Adrenal gland (tissue), 12 donors: Measurements from ENCODE around the gene LRRC73. TPM values are rescaled to one million over a fixed set of nuclear protein-coding genes. Genes with fewer than 3 reads are reported as not detected.

Experiments
- DNase-seq, 7 donors: peaks; one replicate each; pipeline ENCODE4 v3.0.0-alpha.2; 2019 to 2020
- H3K27ac ChIP-seq, 5 donors: fragments of 200-600 bp; sonication (generic) in 4 of 5; 1 replicate in 3 of 5; 2 replicates in 2 of 5; pipeline versions ENCODE4 v1.5.1 to v1.8.0; 2016 to 2020; ENCODE audit warnings: mild to moderate bottlenecking in 1 of 5
- H3K27me3 ChIP-seq: fragments of 200-600 bp; 2 replicates; pipeline ENCODE4 v1.8.0; 2021
- H3K36me3 ChIP-seq, 2 donors: fragments of 200-600 bp; replicated peaks in 1 of 2; 1 replicate in 1 of 2; 2 replicates in 1 of 2; pipeline versions ENCODE4 v1.5.1 to v1.8.0; 2018 to 2022
- H3K4me1 ChIP-seq, 2 donors: fragments of 200-600 bp; replicated peaks in 1 of 2; 1 replicate in 1 of 2; 2 replicates in 1 of 2; pipeline versions ENCODE4 v1.5.1 to v1.8.0; 2018 to 2021
- H3K4me3 ChIP-seq, 4 donors: fragments of 200-600 bp; sonication (generic) in 3 of 4; one replicate each; pipeline ENCODE4 v1.5.1; 2016 to 2018
- H3K9me3 ChIP-seq, 3 donors: fragments of 200-600 bp; sonication (generic) in 1 of 3; replicated peaks in 1 of 3; 1 replicate in 2 of 3; 2 replicates in 1 of 3; pipeline versions ENCODE4 v1.5.1 to v1.8.0; 2016 to 2021
- POLR2A ChIP-seq, 2 donors: fragments of 450-650 bp; IDR thresholded peaks; one replicate each; pipeline ENCODE4 v1.6.1; 2017; ENCODE audit warnings: antibody characterized with exemption in 2 of 2, mild to moderate bottlenecking in 2 of 2, moderate library complexity in 1 of 2
- WGBS, 4 donors: extraction: QIAGEN DNeasy Blood & Tissue Kit in 2 of 4; methylation state at CpG; one replicate each; pipeline versions ENCODE4 v1.1.5 to v1.1.7; 2013 to 2017; 5-methylcytosine and 5-hydroxymethylcytosine counted together
- intact Hi-C, 2 donors: fragments of 100-400 bp; cut with DNase I; formaldehyde crosslinking; loops; one replicate each; pipeline versions ENCODE4 v1.14.1 to v1.15.0; 2022 to 2023
- polyA plus RNA-seq, 3 donors: library from polyadenylated mRNA; stranded (reverse); fragments of 200-250 nt in 2 of 3; fragments of 350-450 nt in 1 of 3; fragmentation: Illumina TruSeq in 1 of 3; extraction: RNeasy Lipid Tissue Mini Kit (QIAGEN cat#74804) in 1 of 3; gene quantifications; one replicate each; pipeline ENCODE4 v1.2.3, GENCODE V29; 2013 to 2014
- total RNA-seq, 9 donors: library from RNA; depleted of rRNA in 4 of 9; stranded (reverse); fragments of >200 nt in 4 of 9; fragments of 120-200 nt in 1 of 9; fragmentation: NEBNext Ultra II Directional in 1 of 9; extraction: Animal tissue kit (Norgen Biotek cat#: 25700) in 1 of 9; gene quantifications; one replicate each; pipeline versions ENCODE4 v1.1.0 to v1.2.4, GENCODE V29; 2013 to 2023
- TF ChIP-seq, protein P1 (sequence below), 6 experiments: fragments of 450-650 bp in 4 of 6; fragments of 200-600 bp in 2 of 6; sonication (generic) in 1 of 6; IDR thresholded peaks; 1 replicate in 5 of 6; 2 replicates in 1 of 6; pipeline versions ENCODE4 v1.5.1 to v1.8.0; 2016 to 2021; ENCODE audit warnings: antibody characterized with exemption in 6 of 6, mild to moderate bottlenecking in 2 of 6, moderate library complexity in 1 of 6
- donor health status: healthy with polysubstance abuse.
- donor health status: Bipolar disorder and iron deficiency.
- donor health status: DM: yes; HTN: yes; CAD: no.
- donor health status: DM: no; HTN: no; CAD: no.
- donor health status: DM: no; HTN: no; CAD: no.
- donor health status: DM: yes; HTN: yes; CAD: no.

Gene LRRC73
- total and polyA plus RNA-seq, 12 donors = 1.4 to 15.0 (median 4.1) TPM

DNA sequence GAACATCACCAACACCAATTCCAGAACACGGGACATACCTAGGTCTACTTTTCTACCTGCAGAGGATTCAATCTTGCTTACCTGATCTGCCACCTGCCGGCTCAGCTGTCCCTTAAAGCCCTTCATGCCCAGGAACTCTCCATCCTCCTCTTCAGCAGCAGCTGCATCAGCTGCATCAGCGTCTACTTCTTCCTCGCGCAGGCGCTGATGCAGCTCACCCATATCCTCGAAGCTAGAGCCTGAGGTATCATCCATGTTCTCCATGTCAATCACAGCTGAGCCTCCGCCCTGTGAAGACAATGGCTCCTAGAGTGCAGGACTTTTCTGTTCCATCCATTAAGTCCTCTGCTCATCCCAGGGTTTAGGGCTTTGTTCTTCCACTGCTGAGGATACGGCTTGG is 5.7 kb upstream of the LRRC73 start:
- WGBS, 4 donors = 52 to 69% (median 63%) methylated on average over 9 of the region's 9 CpGs
- Histone ChIP-seq H3K36me3 (peaks cover 0 to 58% of the 10 kb centered on the region in 2 donors), H3K9me3 (no peaks in the 10 kb centered on the region), H3K4me1 (peaks cover 18 to 35% of the 10 kb centered on the region in 2 donors), H3K27me3 (no peaks in the 10 kb centered on the region), H3K27ac (peak overlapping the region in 2 of 5 donors; percentile 77 to 85), H3K4me3 (peak overlapping the region; percentile 38 to 82 (median 61))
- DNase-seq = no peak
- intact Hi-C loops = no loop called here
- TF ChIP-seq, protein P1, sequence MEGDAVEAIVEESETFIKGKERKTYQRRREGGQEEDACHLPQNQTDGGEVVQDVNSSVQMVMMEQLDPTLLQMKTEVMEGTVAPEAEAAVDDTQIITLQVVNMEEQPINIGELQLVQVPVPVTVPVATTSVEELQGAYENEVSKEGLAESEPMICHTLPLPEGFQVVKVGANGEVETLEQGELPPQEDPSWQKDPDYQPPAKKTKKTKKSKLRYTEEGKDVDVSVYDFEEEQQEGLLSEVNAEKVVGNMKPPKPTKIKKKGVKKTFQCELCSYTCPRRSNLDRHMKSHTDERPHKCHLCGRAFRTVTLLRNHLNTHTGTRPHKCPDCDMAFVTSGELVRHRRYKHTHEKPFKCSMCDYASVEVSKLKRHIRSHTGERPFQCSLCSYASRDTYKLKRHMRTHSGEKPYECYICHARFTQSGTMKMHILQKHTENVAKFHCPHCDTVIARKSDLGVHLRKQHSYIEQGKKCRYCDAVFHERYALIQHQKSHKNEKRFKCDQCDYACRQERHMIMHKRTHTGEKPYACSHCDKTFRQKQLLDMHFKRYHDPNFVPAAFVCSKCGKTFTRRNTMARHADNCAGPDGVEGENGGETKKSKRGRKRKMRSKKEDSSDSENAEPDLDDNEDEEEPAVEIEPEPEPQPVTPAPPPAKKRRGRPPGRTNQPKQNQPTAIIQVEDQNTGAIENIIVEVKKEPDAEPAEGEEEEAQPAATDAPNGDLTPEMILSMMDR (IDR thresholded peaks at IDR 0.05) = no peak
- TF ChIP-seq POLR2A (IDR thresholded peaks at IDR 0.05) = no peak

DNA sequence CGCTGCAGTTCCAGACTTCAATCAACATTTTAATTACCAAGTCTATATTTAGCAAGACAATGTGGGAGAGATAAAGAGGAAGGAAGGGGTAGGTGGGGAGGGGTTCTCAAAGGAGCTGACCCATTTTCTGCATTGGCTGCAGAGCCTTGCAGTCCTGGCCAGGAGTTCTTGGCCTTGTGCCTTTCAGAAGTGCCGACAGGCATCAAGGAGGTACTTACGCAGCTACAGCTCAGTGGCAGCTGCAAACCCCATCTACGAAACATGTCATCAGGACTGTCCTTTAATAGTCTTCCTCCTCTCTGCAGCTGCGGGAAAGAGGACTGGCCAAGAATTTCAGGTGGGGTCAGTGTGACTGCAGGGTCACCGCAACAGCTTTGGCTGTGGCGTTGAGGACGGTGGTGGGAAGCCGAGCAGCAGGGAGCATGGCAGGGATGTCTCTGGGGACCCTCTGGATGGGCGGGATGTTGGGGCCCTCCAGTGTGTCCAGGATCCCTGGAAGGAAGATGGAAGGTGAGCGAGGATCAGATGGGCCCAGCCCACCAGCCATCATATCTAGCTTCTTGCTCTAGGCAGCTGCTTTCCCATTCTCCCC is 1.8 kb upstream of the LRRC73 start:
- H3K9me3 ChIP-seq = no peaks in the 10 kb centered on the region
- TF ChIP-seq, protein P1 (IDR thresholded peaks at IDR 0.05) = no peak
- TF ChIP-seq POLR2A (IDR thresholded peaks at IDR 0.05) = no peak
- H3K27ac ChIP-seq = peak overlapping the region in 2 of 5 donors; percentile 20 to 87
- H3K36me3 ChIP-seq = peaks cover 0 to 43% of the 10 kb centered on the region in 2 donors
- no peak for DNase-seq
- H3K27me3 ChIP-seq = no peaks in the 10 kb centered on the region
- intact Hi-C loops = no loop called here
- H3K4me1 ChIP-seq = peaks cover 26 to 35% of the 10 kb centered on the region in 2 donors
- no peak overlapping the region for H3K4me3 ChIP-seq
- WGBS, 4 donors = 70 to 80% (median 77%) methylated on average over 11 of the region's 11 CpGs

DNA sequence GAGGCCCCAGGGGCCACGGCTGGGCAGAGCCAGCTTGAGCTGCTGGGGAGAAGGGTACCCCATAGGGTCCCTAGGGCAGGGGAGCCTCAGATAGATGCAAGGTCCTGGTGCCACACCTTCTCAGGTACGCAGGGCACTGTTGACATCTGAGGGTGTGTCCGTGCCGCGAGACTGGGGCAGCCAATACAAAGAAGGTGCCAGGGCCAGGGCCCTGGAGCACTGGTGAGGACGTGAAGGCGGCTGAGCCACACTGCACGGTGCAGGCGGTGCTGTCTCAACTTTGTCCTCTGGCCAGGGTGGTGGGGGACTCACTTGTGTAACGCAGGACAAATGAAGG is 649 bp upstream of the LRRC73 start:
- peaks cover 23 to 31% of the 10 kb centered on the region in 2 donors for H3K4me1 ChIP-seq
- H3K4me3 ChIP-seq = peak overlapping the region in 1 of 4 donors; percentile 89
- H3K9me3 ChIP-seq = no peaks in the 10 kb centered on the region
- WGBS, 4 donors = 80 to 92% (median 81%) methylated on average over 5 to 10 of the region's 10 CpGs
- TF ChIP-seq, protein P1 (IDR thresholded peaks at IDR 0.05) = no peak
- TF ChIP-seq POLR2A (IDR thresholded peaks at IDR 0.05) = no peak
- no peaks in the 10 kb centered on the region for H3K27me3 ChIP-seq
- peak overlapping the region; percentile 29 to 95 (median 79) for H3K27ac ChIP-seq
- peak in 1 of 7 donors; percentile 68 for DNase-seq
- peaks cover 0 to 46% of the 10 kb centered on the region in 2 donors for H3K36me3 ChIP-seq
- intact Hi-C loops = no loop called here

DNA sequence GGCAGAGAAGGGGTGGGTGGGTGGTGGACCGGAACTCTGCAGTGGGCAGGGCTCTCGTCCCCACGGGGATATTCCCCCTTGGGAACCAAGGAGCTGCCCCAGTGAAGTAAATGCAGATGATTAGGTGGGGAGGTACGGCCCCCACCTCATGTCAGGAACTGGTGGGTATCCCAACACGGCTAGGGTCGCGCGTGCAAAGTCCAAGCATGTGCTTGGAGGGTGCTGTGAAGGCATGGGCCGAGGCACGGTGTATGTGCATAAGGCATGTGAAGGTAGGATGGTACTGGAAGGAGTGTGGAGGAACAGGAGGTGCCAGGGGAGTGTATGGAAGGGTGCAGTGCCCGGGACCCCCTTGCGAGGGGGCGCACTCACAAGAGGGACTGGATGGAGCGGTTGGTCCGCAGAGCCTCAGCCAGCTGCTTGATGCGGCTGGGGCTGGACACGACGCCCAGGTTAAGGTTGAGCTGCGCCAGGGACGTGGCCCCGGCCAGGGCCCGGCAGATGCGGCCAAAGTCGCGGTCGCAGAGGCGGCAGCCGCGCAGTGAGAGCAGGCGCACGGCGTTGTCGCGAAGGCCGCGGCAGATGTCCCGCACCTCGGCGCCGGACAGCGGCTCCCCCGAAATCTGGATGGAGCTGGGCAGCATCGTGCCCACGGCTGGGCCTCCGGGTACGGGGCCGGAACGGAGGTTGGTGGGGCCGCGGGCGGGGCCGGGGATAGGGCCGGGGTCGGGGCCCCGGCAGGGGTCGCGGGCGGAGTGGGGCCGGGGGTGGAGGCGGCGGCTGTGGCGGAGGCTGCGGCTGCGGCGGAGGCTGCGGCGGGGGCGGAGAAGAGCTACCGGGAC is 783 bp downstream of the LRRC73 start:
- intact Hi-C loops = loop anchor here (5.0 to 10.0 kb wide), 3 partner anchors 57 to 125 kb away; no protein-coding TSS in a partner anchor
- peak overlapping the region; percentile 6 to 89 (median 22) for H3K4me3 ChIP-seq
- H3K36me3 ChIP-seq = peaks cover 0 to 50% of the 10 kb centered on the region in 2 donors
- DNase-seq = peak in 3 of 7 donors; percentile 46 to 65 (median 52)
- H3K4me1 ChIP-seq = peaks cover 18% of the 10 kb centered on the region in 2 donors
- H3K9me3 ChIP-seq = no peaks in the 10 kb centered on the region
- TF ChIP-seq POLR2A (IDR thresholded peaks at IDR 0.05) = no peak
- TF ChIP-seq, protein P1 (IDR thresholded peaks at IDR 0.05) = no peak
- H3K27me3 ChIP-seq = no peaks in the 10 kb centered on the region
- 6 to 33% (median 18%) methylated on average over 14 to 69 of the region's 69 CpGs for WGBS, 4 donors
- H3K27ac ChIP-seq = peak overlapping the region; percentile 39 to 95 (median 79)
